Stimulated activated naive CD8-positive, alpha-beta T cell treated with anti-CD3 and anti-CD28 coated beads, Interleukin-15, Interleukin-2, amounts not matched to agents 100 ng/mL and 50 ng/mL, for 24 hours (primary cell): ENCODE data around the gene RBL2.

Experiments used
- H3K27ac Mint-ChIP-seq: one replicate; pipeline ENCODE4 v1.8.0; 2021; ENCODE audit warnings: mild to moderate bottlenecking, mixed read lengths
- H3K27me3 Mint-ChIP-seq: one replicate; pipeline ENCODE4 v1.8.0; 2021; ENCODE audit warnings: mixed read lengths
- H3K36me3 Mint-ChIP-seq: one replicate; pipeline ENCODE4 v1.8.0; 2021; ENCODE audit warnings: low read depth, mixed read lengths
- H3K4me1 Mint-ChIP-seq: one replicate; pipeline ENCODE4 v1.8.0; 2021; ENCODE audit warnings: low read depth, mixed read lengths
- H3K4me3 Mint-ChIP-seq: one replicate; pipeline ENCODE4 v1.8.0; 2021; ENCODE audit warnings: mild to moderate bottlenecking, mixed read lengths
- H3K9me3 Mint-ChIP-seq: one replicate; pipeline ENCODE4 v1.8.0; 2021; ENCODE audit warnings: mixed read lengths

Gene RBL2

DNA sequence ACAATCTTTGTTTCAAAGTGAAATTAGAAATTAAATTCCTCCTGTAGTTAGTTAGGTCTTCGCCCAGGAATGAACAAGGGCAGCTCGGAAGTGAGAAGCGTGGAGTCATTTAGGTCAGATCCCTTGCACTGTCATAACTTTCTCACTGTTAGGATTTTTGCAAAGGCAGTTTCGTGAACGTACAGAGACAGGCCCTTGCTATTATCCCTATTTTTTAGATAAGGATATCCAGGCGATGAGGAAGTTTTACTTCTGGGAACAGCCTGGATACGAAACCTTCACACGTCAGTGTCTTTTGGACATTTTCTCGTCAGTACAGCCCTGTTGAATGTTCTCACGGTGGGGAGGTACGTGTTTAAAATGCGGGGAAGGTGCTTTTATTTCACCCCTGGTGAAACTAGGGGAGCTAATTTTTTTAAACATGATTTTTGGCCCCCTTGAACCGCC lies 318 bp upstream of the RBL2 start:
- Mint-ChIP-seq H3K27ac (peak overlapping the region; percentile 90), H3K9me3 (no peaks in the 10 kb centered on the region), H3K36me3 (peaks cover 4% of the 10 kb centered on the region), H3K27me3 (no peaks in the 10 kb centered on the region), H3K4me1 (peaks cover 43% of the 10 kb centered on the region), H3K4me3 (peak overlapping the region; percentile 84)

DNA sequence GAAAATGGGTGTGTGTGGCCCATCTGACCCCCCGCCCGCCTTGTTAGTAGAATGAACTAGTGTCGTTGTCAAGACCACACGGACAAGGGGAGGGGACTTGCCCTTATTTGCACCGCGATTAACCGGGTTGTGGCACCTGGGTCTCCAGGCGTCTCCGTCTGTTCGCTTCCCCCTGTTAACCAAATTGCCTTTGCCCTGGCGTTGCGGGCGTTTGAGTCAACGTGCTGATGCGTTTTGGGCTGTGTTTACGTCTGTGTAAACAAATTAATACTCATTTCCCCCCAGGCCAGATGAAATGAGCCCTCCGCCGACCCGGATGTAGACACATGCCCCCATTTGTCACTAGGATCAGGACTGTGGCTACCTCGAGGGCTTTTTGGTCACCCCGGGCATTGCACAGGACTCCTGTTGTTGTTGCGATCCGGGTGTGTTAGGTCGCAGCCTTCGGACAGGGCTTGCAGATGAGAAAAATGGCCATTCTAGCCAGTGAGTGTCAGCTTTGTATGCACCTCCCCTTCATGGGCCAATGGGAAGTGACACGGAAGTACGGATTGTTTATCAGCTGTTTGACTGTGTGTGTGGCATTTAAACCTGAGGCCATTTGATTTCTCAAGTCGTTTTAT lies 906 bp downstream of the RBL2 start:
- peak overlapping the region; percentile 92 for H3K4me3 Mint-ChIP-seq
- peak overlapping the region; percentile 84 for H3K27ac Mint-ChIP-seq
- H3K9me3 Mint-ChIP-seq, result no peaks in the 10 kb centered on the region
- peaks cover 13% of the 10 kb centered on the region for H3K36me3 Mint-ChIP-seq
- peaks cover 49% of the 10 kb centered on the region for H3K4me1 Mint-ChIP-seq
- no peaks in the 10 kb centered on the region for H3K27me3 Mint-ChIP-seq

- no peak overlapping the region for H3K27ac Mint-ChIP-seq
- H3K9me3 Mint-ChIP-seq, result no peaks in the 10 kb centered on the region
- no peak overlapping the region for H3K4me3 Mint-ChIP-seq
- no peaks in the 10 kb centered on the region for H3K27me3 Mint-ChIP-seq
- H3K4me1 Mint-ChIP-seq, result peaks cover 51% of the 10 kb centered on the region
- peaks cover 46% of the 10 kb centered on the region for H3K36me3 Mint-ChIP-seq
These were observed 5.9 kb downstream of the RBL2 start for GRCh38 chr16:53440125-53440524.

DNA sequence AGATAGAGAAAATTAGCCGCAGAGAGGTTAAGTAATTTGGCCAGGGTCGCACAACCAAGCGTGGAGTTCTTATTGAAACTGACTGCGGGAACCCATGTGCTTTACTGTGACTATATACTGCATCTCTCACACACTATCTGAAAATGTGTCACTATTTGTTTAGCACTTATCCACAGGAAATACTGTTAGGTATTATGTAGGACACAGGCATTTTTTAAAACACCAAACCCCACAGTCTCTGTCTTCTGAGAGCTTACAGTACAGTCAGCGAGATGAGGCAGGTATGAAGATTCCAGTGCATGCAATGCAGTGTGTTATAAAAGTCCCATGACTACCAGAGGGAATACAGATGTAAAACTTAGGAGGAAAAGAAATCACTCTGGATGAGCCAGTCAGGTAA lies 11.3 kb downstream of the RBL2 start:
- Mint-ChIP-seq H3K9me3 (no peaks in the 10 kb centered on the region), H3K27me3 (no peaks in the 10 kb centered on the region), H3K36me3 (peaks cover 56% of the 10 kb centered on the region), H3K4me3 (no peak overlapping the region), H3K4me1 (peaks cover 38% of the 10 kb centered on the region), H3K27ac (peak overlapping the region; percentile 15)

DNA sequence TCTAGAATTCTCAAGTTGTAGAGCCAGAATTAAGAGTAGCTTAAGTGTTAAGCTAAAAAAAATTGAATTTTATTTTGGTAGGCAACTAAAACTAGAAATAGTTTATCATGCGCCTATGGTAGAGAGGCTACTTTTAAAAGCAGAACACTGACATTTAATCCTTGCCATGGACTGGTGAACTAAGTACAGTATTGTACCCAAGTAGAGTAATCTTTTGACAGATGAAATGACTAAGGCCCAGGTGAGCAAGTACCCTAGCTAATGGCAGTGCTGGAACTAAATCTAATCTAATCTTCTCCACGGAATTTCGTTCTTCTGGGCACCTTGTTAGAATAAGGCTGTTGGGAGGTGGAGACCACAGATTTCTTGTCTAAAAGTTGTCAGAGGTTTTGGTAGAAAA lies 11.8 kb downstream of the RBL2 start:
- Mint-ChIP-seq H3K4me1 (peaks cover 38% of the 10 kb centered on the region), H3K4me3 (no peak overlapping the region), H3K9me3 (no peaks in the 10 kb centered on the region), H3K27me3 (no peaks in the 10 kb centered on the region), H3K36me3 (peaks cover 52% of the 10 kb centered on the region), H3K27ac (peak overlapping the region; percentile 15)

GRCh38 chr16:53449816-53450517 lies 15.7 kb downstream of the RBL2 start:
- Mint-ChIP-seq H3K4me1 (peaks cover 69% of the 10 kb centered on the region), H3K27me3 (no peaks in the 10 kb centered on the region), H3K27ac (peak overlapping the region; percentile 55), H3K4me3 (peak overlapping the region; percentile 56), H3K36me3 (peaks cover 43% of the 10 kb centered on the region), H3K9me3 (no peaks in the 10 kb centered on the region)

- Mint-ChIP-seq H3K4me1 (peaks cover 89% of the 10 kb centered on the region), H3K4me3 (peak overlapping the region; percentile 14), H3K36me3 (peaks cover 55% of the 10 kb centered on the region), H3K9me3 (no peaks in the 10 kb centered on the region), H3K27me3 (no peaks in the 10 kb centered on the region), H3K27ac (peak overlapping the region; percentile 78)
These were observed 19.7 kb downstream of the RBL2 start for GRCh38 chr16:53453928-53454327.

- Mint-ChIP-seq H3K4me1 (peaks cover 90% of the 10 kb centered on the region), H3K4me3 (peak overlapping the region; percentile 72), H3K36me3 (peaks cover 68% of the 10 kb centered on the region), H3K9me3 (no peaks in the 10 kb centered on the region), H3K27ac (peak overlapping the region; percentile 89), H3K27me3 (no peaks in the 10 kb centered on the region)
These were observed 22.4 kb downstream of the RBL2 start for GRCh38 chr16:53456625-53457024.

- Mint-ChIP-seq H3K27ac (peak overlapping the region; percentile 72), H3K27me3 (no peaks in the 10 kb centered on the region), H3K36me3 (peaks cover 71% of the 10 kb centered on the region), H3K4me3 (peak overlapping the region; percentile 72), H3K9me3 (no peaks in the 10 kb centered on the region), H3K4me1 (peaks cover 88% of the 10 kb centered on the region)
These were observed 23.4 kb downstream of the RBL2 start for GRCh38 chr16:53457670-53458069.

DNA sequence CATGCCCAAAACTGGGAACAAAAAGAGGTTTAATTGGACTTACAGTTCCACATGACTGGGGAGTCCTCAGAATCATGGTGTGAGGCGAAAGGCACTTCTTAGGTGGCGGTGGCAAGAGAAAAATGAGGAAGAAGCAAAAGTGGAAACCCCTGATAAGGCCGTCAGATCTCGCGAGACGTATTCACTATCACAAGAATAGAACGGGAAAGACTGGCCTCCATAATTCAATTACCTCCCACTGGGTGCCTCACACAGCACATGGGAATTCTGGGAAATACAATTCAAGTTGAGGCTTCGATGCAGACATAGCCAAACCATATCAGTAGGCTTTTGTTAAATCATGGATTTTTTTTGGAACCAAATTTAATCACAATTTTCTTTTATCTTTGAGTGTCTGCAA lies 24.4 kb downstream of the RBL2 start:
- peaks cover 85% of the 10 kb centered on the region for H3K4me1 Mint-ChIP-seq
- H3K27ac Mint-ChIP-seq, result peak overlapping the region; percentile 65
- H3K9me3 Mint-ChIP-seq, result no peaks in the 10 kb centered on the region
- H3K4me3 Mint-ChIP-seq, result peak overlapping the region; percentile 65
- peaks cover 79% of the 10 kb centered on the region for H3K36me3 Mint-ChIP-seq
- no peaks in the 10 kb centered on the region for H3K27me3 Mint-ChIP-seq

DNA sequence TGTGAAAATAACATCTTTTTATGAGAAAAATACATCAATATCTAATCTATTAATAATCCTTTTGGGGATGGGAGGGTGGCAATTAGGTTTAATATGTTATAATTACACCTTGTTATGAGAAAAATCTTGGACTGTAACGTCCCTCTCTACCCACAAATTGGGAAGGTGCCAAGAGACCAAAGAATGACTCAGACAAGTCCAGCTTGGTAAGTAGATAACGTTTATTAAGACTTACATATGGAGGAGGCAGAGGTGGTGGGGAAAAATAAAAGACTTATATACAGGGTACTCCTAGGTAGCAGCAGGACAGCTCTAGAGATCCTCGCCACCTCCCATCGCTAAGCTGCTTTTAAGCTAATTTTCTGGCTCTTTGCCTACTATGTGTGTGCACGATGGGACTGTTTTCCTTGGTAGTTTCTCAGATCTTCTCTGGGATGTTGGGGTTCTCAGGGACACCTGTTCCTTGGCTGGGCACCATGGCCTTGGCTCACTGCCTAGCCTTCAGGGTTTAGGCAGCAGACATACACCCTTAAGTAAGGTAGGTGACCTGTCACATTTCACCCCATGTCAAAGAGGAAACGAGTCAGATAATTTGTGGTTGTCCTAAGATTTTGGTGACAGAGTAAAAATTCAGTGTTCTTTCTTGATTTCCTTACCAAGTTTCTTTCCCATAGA lies 31.5 kb downstream of the RBL2 start:
- H3K36me3 Mint-ChIP-seq, result peaks cover 69% of the 10 kb centered on the region
- no peaks in the 10 kb centered on the region for H3K27me3 Mint-ChIP-seq
- H3K4me1 Mint-ChIP-seq, result peaks cover 41% of the 10 kb centered on the region
- no peaks in the 10 kb centered on the region for H3K9me3 Mint-ChIP-seq
- no peak overlapping the region for H3K27ac Mint-ChIP-seq
- peak overlapping the region; percentile 35 for H3K4me3 Mint-ChIP-seq

DNA sequence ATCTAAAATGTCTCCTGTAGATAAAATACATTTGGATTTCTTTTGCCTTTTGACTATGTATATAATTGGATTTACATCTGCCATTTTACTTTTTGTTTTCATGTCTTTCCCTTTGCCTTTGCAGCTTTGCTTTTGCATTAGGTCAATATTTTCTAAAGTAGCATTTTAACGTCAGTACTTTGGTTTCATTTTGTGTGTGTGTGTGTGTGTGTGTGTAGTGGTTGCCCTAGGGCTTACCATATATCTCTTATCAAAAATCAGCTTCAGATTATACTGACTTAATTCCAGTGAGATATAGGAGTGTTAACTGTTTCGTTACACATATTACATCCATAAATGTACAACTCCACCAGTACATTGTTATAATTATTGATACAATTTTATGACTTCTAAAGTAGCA lies 42.6 kb downstream of the RBL2 start:
- Mint-ChIP-seq H3K9me3 (no peaks in the 10 kb centered on the region), H3K36me3 (peaks cover 88% of the 10 kb centered on the region), H3K27me3 (no peaks in the 10 kb centered on the region), H3K27ac (peak overlapping the region; percentile 82), H3K4me3 (peak overlapping the region; percentile 52), H3K4me1 (peaks cover 34% of the 10 kb centered on the region)

DNA sequence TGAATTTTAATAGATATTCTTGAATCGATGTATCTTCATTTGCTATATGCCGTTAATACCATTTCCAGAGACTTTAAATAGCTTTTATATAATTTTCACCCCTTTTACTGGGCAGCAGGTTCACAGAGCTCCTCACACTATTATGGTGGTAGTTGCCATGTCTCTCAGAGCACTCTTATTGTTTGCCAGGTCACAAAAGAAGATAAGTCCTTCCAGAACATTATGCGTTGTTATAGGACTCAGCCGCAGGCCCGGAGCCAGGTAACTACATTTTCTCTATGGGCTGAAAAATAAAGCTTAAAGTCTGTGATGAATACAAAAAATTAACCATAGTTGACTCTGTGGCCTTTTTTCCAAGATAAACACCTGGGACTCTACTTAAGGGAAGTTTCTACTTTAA lies 44.7 kb downstream of the RBL2 start:
- Mint-ChIP-seq H3K27ac (no peak overlapping the region), H3K27me3 (no peaks in the 10 kb centered on the region), H3K4me1 (peaks cover 39% of the 10 kb centered on the region), H3K4me3 (no peak overlapping the region), H3K9me3 (peaks cover 8% of the 10 kb centered on the region), H3K36me3 (peaks cover 88% of the 10 kb centered on the region)

DNA sequence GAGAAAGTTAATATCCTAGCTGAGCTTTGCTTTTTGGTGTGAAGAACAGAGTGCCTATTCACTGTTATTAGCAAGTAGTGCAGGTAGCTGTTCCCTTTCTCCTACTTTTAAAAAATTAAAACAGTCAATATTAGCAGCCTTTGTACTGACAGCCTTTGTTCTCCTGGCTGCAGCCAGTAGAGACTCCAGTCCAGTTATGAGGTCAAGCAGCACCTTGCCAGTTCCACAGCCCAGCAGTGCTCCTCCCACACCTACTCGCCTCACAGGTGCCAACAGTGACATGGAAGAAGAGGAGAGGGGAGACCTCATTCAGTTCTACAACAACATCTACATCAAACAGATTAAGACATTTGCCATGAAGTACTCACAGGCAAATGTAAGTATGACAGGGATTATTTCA lies 46.1 kb downstream of the RBL2 start:
- H3K27me3 Mint-ChIP-seq, result no peaks in the 10 kb centered on the region
- H3K27ac Mint-ChIP-seq, result peak overlapping the region; percentile 32
- peaks cover 93% of the 10 kb centered on the region for H3K36me3 Mint-ChIP-seq
- no peak overlapping the region for H3K4me3 Mint-ChIP-seq
- H3K4me1 Mint-ChIP-seq, result peaks cover 31% of the 10 kb centered on the region
- peaks cover 17% of the 10 kb centered on the region for H3K9me3 Mint-ChIP-seq

DNA sequence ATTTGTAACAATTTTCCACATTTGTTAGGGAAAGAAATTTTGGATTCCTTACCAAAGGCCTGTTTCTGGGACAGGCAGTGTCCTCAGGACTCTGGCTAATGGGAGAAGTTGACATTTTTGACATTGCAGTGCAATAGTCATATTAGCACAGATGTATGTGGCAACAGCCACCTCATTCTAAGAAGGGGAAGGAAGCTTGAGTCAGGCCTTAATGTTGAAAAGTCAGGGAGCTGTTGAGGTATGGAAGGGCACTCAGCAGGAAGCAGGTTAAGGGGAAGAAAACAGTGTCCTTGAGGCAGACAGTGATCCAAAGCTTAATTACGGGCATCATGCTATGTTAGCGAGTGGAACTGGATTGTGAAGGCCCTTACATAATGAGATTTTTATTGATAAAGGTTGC lies 47.9 kb downstream of the RBL2 start:
- H3K9me3 Mint-ChIP-seq, result peaks cover 23% of the 10 kb centered on the region
- H3K4me1 Mint-ChIP-seq, result peaks cover 16% of the 10 kb centered on the region
- no peak overlapping the region for H3K27ac Mint-ChIP-seq
- H3K4me3 Mint-ChIP-seq, result no peak overlapping the region
- H3K27me3 Mint-ChIP-seq, result no peaks in the 10 kb centered on the region
- H3K36me3 Mint-ChIP-seq, result peaks cover 95% of the 10 kb centered on the region
